Fibroblast of the conjunctiva (primary cell): Measurements from ENCODE around the gene FOXI2.

Source experiments
- DNase-seq: peaks from one replicate; pipeline ENCODE4 v3.0.0-alpha.2; 2010; ENCODE audit warnings: low read depth

FOXI2 gene

DNA sequence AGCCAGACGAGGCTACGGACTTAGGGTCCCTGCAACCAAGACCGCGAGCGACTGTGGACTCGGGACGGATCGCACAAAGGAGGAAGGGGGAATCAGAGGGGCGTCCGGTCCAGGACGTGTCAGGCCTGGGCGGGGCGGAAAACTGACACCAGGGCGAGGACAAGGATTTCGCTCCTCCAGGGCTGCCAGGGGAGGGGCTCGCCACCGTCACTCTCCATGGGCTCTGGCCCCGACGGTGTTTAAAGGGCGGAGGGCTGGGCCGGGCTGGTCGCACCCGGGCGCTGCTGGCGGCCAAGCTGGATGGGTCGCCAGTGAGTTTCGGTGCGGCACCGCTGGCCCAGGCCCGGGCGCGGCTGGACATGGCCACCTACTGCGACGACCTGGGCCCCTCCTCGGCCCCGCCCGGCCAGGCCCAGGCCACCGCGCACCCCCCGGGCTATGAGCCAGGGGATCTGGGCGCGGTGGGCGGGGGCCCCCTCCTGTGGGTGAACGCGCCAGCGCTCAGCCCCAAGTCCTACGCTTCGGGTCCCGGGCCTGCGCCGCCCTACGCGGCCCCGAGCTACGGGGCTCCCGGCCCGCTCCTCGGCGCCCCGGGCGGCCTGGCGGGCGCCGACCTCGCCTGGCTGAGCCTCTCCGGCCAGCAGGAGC, at the start of gene FOXI2:
Gene FOXI2, plus strand, starts transcription at position 271 of the 648 bp plus-strand sequence. Its CDS starts 89 bp downstream, at position 360.
- no peak for DNase-seq

DNA sequence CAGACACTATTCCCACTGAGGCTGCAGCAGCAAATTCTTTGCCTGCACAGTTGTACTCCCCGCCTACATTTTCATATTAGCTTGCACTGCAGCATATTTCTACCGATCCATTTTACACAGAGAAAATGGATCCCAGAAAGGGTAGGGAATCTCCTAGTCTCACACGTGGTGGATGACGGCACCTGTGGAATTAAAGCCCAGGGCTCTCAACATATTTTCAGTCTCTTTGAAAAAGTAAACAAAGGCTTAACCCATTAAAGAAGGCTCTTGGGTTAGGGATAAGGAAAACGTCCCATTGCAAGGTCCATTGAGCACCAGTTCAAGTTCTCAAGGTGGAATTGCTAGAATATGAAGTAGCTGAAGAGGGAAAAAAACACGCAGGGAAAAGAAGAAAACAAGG, 49.4 kb upstream of the FOXI2 start:
- DNase-seq = no peak

DNA sequence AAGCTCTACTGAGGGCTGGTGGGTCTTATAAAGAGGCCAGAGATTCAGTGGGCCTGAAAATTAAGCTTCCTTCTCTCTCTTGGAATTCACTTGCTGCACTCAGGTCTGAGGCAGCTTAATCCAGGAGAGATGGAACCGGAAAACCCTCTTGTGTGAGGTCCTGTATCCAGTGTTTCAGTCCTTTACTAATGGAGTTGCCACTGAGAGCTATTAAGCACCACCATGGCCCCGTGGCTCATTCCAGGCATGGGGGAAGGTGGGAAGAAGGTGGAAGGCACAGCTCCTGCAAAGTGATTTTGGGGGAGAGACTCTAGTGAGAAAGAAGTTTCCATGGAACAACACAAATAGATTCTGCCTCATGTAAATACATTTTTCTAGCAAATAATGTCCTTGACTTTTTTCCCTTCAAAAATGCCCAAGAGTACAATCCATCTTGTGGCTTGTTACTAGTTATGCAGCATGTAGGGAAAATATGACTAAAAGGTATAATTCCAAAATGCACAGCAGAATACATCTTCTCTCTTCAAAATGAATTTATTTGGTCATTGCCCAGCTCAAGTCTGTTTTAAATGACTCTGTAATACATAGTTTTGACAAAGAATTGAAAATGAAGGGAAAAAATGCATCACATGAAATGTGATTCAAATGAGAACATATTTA, 46.7 kb upstream of the FOXI2 start:
- no peak for DNase-seq

DNA sequence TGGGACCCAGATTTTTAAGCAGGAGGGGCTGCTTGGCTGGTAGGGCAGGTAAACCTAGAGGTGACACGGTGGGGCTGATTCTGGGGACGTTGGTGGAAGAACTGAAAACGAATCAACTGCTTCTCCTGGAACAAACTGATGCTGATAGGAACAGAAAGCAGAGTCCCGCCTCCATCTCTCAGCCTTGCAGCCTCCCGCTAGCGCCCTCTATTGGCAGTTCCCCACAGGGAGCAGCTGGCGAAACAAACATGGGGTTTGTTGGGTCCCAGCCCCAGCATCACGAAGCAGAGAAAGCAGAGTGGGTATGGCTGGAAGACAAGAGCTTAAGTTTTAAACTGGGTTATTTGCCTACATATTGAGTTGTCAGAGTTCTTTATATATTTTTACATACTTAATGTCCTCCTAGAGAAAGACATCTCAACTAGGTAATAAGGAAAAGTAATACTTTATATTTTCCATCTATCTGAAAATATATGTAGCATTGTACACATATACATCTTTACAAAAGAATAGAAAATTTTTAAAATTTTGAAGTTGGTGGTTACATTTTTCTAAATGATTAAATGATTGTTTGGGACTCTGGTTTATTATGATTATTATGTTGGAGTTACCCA, 42.3 kb upstream of the FOXI2 start:
- no peak for DNase-seq

DNA sequence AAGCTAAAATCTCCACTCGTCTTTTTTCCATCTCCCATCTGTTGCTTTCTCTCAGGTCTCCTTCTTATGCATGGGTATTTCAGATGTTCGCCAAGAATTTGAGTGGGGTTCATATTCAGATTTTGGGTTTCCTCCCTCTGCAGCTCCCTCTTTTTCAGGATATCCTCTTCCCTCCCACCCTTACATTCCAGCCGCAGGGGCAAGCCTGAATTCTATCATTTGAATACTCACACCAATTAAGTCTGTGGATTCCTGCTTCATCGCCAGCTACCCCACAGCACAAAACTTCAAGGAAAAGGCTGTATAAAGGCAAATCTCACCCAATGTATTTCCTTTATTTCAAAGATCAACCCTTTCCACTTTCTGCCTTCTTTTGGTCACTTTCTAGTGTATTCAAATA, 41.6 kb upstream of the FOXI2 start:
- DNase-seq = no peak

DNA sequence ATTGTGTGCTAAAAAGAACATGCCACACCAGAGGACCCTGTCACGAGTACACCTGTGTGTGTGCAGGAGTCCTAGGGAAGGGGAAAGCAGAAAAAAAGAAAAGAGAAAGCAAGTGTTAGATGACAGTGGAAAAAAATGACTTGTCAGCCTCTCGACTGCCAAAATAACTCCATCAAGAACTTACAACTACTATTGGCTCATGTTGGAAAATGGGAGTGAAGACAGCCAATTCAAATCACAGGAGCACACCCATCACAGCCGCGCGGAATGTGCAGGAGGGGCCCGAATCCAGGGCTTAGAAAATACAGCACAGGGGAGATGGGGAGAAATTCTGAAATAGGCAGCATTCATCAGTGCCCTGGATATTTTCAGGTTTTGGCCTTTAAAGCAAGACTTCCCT, 38.1 kb upstream of the FOXI2 start:
- no peak for DNase-seq

DNA sequence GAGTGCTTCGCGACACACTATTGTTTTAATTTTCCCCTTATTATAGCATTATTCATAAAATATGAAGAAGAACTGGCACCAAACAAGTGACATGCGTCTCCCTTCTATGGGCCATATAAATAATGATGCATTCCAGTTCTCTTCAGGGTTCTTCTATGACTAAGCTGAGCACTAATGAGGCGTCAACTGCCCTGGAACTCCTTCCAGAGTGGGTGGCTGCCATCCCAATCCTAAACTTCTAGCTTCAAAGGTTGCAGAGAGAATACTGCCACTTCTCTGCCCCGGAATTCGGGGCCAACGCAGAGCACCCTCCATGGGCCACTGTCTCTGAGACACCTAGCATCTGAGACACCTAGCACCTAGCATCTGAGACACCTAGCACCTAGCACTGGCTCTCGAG, 37.7 kb upstream of the FOXI2 start:
- no peak for DNase-seq

DNA sequence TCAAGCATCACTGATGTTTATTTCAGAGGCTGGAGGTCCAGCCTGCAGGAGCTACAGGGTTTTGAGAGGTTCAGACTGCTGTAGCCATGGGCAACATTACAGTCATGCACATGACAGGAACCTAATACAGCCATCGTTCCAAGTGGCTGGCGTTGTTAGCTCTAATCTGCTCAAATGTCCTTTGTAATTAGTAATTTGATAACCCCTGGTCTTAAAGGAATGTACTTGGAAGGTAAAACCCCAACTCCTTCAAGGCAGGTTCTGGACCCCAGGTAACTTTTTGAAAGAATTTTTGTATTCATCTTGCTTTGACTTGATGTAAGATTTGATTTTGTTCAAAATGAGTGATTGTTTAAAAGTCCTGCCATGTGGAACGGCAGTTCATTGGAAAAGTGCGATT, 34.7 kb upstream of the FOXI2 start:
- DNase-seq = no peak

DNA sequence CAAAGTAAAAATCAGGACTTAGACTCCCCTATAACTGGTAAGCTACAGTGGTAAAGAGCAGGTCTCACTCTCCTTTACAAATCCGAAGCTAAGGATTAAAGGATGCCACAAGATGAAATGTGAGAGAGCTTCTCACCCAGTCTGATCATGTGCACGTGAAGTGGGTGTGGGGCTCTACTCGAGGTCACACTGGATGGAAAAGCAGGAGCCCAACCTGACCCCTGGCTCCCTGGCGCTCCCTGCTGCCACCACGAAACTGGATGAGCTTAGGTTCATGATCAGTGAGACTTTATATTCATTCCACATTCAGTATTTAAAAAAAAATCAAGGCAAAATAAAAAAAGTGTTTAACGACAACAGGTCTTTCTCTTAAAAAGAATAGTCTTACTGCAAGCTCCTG, 21.7 kb upstream of the FOXI2 start:
- no peak for DNase-seq

DNA sequence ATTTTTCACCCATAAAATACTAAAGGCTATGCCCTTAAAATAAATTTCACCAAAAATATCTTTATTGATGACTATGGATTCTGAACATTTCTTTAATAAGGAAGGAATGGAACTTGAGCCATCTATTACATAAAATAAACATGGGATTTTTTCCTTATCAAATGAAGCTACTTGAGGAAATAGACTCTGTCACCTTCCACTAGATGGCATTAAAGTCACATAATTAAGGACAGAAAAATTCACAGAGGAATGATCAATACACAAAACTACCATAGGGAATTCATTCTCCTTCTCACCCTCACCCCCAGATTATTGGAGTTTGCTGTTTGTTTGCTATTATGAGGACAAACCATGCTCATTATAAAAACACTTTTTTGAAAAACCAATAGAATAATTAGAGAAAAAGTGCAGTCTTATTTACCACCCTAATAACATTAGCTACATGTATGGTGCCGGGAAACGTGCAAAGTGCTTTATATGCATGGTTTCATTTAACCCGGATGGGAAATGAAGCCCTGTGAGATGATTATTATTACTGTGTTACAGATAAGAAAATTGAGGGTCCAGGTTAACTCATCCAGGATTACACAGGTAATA, 21.1 kb upstream of the FOXI2 start:
- no peak for DNase-seq

DNA sequence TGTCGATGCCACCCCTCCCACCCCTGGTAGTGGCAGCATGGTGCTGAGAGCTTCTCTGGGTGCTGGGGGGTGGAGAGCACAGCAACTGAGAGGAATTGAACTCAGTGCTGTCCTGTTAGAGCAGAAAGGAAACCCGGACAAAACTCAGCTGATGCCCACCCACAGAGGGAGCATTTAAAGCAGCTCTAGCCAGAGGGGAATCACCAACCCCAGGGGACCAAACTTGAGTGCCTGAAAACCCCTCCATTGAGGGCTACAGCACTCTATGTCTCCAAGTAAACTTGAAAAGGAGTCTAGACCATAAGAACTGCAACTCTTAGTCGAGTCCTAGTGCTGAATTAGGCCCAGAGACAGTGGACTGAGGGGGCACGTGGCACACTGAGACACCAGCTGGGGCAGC, 16.8 kb upstream of the FOXI2 start:
- no peak for DNase-seq

DNA sequence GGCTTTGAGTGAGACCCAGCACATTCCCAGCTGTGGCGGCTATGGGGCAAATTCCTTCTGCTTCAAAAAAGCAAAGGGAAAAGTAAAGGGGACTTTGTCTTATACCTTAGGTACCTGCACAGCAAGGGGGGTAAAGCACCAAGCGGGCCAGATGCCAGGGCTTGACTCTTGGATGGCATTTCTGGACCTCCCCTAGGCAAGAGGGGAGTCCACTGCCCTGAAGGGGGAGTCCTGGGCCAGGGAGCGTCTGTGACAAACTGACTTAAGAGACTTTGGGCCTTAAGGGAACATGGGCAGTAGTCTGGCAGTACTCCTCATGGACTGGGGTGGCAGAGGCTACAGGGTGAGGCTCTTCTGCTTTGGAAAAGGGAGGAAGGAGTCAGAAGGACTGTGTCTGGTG, 16.1 kb upstream of the FOXI2 start:
- DNase-seq = no peak

DNA sequence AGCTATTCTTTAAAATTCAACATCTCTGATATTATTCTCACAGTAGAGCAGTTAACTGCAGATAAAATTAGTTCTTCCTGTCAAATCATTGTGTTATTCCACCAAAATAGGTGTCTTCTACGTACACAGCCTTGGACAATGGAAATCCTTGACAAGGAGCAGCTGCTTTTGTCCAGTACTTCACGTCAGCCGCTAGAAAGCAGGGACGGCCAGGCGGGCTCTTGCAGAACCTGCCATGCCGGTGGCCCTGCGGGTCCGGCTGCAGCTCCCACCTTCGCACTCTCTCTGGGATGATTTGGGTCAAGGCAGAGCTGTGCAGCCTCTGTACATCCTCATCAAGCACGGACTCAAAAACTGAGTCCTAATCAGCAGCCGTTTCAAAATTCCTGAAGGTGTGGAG, 2.2 kb upstream of the FOXI2 start:
- no peak for DNase-seq

DNA sequence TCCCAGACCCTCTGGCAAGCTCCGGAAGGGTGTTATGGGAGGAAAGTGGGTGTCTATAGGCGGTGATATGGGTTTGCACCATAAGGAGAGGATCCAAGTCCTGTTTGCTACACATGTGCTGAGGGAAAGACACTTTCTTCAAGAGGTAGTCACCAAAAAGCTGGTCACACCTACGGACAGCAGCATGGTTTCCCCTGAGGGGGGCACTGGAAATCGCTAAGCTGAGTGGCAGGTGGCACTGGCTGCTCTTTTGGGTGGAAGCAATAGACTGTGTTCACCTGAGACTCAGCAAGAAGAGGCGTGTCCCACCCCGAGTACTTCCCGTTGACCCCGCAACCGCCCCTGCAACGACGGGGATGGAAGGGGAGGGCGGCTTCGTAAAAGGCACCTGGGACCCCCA, 1.8 kb upstream of the FOXI2 start:
- DNase-seq = no peak

DNA sequence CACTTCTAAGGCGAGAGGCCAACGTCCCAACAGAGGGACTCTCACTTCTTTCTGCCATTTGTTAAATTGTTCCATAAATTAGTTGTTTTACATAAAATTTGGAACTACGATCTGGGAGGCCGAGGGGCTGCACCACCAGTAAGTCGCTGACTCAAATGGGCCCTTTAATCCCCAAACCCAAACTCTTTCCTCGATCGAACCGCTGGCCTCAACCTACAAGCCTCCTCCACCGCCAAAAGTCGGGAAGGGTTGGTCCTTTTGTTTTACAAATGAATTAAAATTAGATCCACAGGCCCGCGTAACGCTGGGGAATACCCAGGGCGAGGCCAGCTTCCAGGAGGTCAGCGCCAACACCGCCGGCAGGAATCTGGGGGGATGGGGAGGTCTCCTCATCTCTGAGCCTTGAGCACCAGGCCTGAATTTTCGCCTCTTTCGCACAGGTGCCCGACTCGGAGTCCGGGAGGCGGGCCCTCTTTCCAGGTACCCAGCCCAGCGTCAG, 1.2 kb upstream of the FOXI2 start:
- no peak for DNase-seq

DNA sequence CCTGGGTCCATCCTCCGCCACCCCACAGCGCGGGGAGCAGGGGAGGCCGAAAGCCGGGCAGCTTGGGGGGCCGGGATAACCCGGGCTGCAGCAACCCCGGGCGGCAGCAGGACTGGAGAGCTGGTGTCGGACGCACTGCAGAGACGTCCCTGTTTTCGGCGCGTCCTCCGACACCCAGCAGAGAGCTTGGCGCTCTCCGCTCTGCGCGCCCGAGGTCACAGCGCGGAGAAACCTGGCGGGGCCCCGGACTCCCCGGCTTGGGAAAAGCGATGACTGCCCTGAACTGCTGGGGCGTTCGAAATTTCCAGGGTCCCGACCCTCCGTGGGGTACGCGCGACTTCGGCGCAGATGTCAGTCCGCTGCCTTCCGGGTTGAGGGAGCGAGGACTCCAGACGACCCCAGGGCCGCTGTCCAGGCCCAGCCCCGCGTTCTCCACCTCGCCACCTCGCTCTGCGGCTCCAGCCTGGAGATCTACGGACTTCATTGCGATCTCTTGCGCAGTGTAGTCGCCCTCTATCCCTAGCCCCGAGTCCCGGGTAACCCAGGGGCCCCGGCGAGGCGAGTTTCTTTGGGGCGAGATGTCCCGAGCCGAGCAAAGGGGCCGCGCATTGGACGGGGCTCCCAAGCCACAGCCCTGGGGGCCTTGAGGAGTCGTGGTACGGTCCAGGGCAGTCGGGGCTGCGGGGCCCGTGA, 617 bp upstream of the FOXI2 start:
- no peak for DNase-seq

DNA sequence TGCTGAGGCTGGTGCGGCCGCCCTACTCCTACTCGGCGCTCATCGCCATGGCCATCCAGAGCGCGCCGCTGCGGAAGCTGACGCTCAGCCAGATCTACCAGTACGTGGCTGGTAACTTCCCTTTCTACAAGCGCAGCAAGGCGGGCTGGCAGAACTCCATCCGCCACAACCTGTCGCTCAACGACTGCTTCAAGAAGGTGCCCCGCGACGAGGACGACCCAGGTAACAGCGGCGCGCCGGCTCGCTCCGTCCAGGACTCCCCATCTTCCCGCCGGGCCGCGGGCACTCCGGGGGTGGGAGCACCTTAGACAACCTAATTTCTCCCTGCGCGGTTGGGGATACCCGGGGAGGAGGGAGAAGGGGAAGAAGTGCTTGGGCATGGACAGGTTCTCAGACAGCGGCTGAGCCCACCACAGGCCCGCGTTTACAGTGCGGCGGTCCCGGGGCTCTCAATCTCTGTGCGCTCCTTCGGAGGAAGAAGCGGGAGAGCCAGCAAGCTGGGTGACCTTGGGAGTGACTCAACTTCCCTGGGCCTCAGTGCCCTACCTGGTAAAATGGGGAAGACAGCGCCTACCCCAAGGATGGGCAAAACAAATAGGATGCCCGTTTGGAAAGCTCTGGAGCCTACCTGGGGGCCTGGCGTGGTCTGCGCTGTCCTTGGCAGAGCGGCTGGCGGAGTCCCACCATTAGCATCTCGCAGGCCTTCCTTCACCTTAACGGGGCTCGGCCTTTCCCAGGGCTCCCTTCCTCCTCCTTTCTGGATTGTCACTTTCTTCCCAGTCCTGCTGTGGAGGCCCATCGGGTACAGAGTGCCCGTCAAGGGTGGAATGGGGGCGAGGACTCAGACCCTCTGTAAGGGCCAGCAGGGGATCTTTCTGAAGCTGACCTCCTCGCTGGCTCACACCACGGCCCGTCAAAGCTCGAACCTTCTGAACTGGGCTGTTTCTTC, 852 bp downstream of the FOXI2 start:
- no peak for DNase-seq

DNA sequence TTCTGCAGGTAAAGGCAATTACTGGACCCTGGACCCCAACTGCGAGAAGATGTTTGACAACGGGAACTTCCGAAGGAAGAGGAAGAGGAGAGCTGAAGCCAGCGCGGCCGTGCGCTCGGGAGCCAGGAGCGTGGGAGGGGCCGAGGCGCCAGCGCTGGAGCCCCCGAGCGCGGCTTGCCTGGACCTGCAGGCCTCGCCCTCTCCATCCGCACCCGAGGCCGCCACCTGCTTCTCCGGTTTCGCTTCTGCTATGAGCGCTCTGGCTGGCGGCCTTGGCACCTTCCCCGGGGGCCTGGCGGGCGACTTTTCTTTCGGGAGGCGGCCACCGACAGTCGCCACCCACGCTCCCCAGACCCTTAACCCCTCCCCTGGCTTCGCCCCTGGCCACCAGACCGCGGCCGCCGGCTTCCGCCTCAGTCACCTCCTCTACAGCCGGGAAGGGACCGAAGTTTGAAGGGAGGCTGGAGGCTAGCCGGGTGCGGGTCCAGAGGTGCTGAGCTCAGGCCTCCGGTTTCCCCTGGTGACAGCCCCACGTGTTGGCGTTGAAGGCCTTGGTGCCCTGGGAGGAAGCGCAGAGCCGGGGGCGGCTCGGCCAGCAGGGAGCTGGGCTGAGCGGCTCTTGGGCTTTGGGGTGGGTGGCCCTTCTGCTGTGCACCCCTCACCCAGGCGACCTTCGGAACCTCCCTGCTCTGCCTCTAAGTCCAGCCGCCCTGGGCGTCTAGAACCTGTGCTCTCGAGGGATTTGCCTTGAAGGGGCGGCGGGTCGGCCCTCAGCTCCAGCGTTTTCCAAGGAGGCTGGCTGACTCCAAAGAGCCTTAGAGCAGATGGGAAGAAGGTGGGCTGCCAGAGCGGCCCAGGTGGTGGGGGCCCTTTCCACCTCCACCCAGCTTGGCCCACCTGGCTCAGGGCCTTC, 1.8 kb downstream of the FOXI2 start:
- no peak for DNase-seq

DNA sequence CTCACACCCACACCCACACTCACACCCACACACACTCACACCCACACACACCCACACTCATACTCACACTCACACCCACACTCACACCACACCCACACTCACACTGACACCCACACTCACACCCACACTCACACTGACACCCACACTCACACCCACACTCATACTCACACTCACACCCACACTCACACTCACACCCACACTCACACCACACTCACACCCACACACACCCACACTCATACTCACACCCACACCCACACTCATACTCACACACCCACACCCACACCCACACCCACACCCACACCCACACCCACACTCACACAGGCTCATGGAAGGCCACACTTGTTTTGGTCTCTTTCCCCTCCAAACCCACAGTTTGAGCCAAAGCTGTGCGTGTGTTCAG, 2.9 kb downstream of the FOXI2 start:
- no peak for DNase-seq

DNA sequence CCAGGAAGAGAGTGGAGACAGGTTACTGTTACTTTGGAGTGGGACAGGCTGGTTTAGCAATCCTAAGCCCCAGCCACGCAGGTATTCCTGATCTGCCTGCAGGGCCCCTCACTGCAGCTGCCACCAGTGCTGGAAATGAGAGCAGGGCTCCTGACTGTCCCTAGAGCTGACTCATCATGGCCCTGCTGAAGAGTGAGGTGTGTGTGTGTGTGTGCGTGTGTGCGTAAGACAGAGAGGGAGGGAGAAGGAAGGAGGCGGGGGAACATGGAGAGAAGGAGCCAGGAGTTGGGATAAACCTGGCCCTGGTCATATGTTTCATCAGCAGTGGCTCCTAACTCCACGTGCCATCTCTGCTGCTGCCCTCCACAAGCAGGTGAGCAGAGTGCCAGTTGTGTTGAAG, 3.6 kb downstream of the FOXI2 start:
- DNase-seq = no peak
